HCT116 (cell line): Measurements from ENCODE around the gene TMA16. TPM values are rescaled to one million over a fixed set of nuclear protein-coding genes. Genes with fewer than 3 reads are reported as not detected.
A peak's percentile ranks its signal among the peaks of the same experiment; 100 is the strongest.

Source experiments
- ATAC-seq: fragments of 200-7000 bp; cut with Tn5 transposase; 2 replicates; pipeline ENCODE4 v1.9.1; 2020; ENCODE audit warnings: mild to moderate bottlenecking, moderate library complexity
- BruUV-seq: library from RNA; stranded (reverse); fragments of 400-500 nt; replicated peaks from 2 replicates; lab custom pipeline; 2021; lab: Mats Ljungman, UMichigan
- CTCF ChIA-PET: fragments of 300-600 bp; sonication (Branson Sonifier 250); formaldehyde crosslinking; loops from one replicate; lab custom pipeline; 2021; ENCODE audit warnings: antibody characterized with exemption; lab: Charles Lee
- POLR2A ChIA-PET: fragments of 300-600, 350-600 bp; sonication (Branson Sonifier 250); formaldehyde crosslinking; loops from one replicate; lab custom pipeline; 2021; ENCODE audit warnings: antibody characterized with exemption; lab: Charles Lee
- RAD21 ChIA-PET, 2 experiments: fragments of 300-600 bp; sonication (Branson Sonifier 250); formaldehyde crosslinking; loops; one replicate each; lab custom pipeline; 2023; ENCODE audit warnings: low total read pairs in 2 of 2; ENCODE audit not compliant: uncharacterized antibody in 2 of 2, unreplicated experiment in 2 of 2, low non-redundant PET in 1 of 2; lab: Charles Lee
- DNase-seq: peaks from one replicate; pipeline ENCODE4 v3.0.0-alpha.2; 2010; ENCODE audit warnings: low read depth, low spot score
- H2AFZ ChIP-seq: fragments of 200-600 bp; shearing (Covaris generic), sonication (generic); 2 replicates; pipeline ENCODE4 v1.6.1; 2017; ENCODE audit warnings: low read depth, mixed run types, mixed read lengths, antibody characterized with exemption, low read length; ENCODE audit not compliant: poor library complexity, severe bottlenecking
- H3K27ac ChIP-seq: 2 replicates; pipeline ENCODE4 v1.5.1; 2012; ENCODE audit warnings: low read depth, low read length
- H3K27me3 ChIP-seq: fragments of 200-600 bp; sonication (generic); 2 replicates; pipeline ENCODE4 v1.6.1; 2016; ENCODE audit warnings: mixed run types, low read length, mixed read lengths; ENCODE audit not compliant: insufficient read depth
- H3K36me3 ChIP-seq, 2 experiments: fragments of 200-500 bp in 1 of 2; fragments of 200-600 bp in 1 of 2; sonication (Bioruptor generic) in 1 of 2; sonication (generic) in 1 of 2; 2 replicates each; pipeline versions ENCODE4 v1.5.1 to v1.6.1; 2014 to 2016; ENCODE audit warnings: low read length in 2 of 2, inconsistent platforms in 1 of 2, mixed read lengths in 1 of 2, mixed run types in 1 of 2; ENCODE audit not compliant: insufficient read depth in 2 of 2, control insufficient read depth in 1 of 2
- H3K4me1 ChIP-seq, 2 experiments: fragments of 200-600 bp in 1 of 2; sonication (generic) in 1 of 2; 2 replicates each; pipeline versions ENCODE4 v1.5.1 to v1.6.1; 2012 to 2017; ENCODE audit warnings: low read length in 2 of 2, inconsistent platforms in 1 of 2, mild to moderate bottlenecking in 1 of 2, mixed read lengths in 1 of 2, mixed run types in 1 of 2, moderate library complexity in 1 of 2; ENCODE audit not compliant: insufficient read depth in 2 of 2, control insufficient read depth in 1 of 2
- H3K4me2 ChIP-seq: fragments of 200-600 bp; sonication (generic); 2 replicates; pipeline ENCODE4 v1.6.1; 2017; ENCODE audit warnings: mixed run types, low read length, mixed read lengths
- H3K4me3 ChIP-seq, 2 experiments: fragments of 200-600 bp in 1 of 2; sonication (generic) in 1 of 2; replicated peaks in 1 of 2; 2 replicates each; pipeline ENCODE4 v1.5.1; 2011 to 2016; ENCODE audit warnings: low read length in 2 of 2, control low read depth in 1 of 2, low read depth in 1 of 2, mild to moderate bottlenecking in 1 of 2, mixed read lengths in 1 of 2, mixed run types in 1 of 2
- H3K79me2 ChIP-seq: fragments of 200-600 bp; sonication (generic); 2 replicates; pipeline ENCODE4 v1.6.1; 2017; ENCODE audit warnings: mild to moderate bottlenecking, mixed run types, low read length, moderate library complexity, mixed read lengths; ENCODE audit not compliant: insufficient read depth
- H3K9ac ChIP-seq: fragments of 200-600 bp; sonication (generic); 2 replicates; pipeline ENCODE4 v1.6.1; 2016; ENCODE audit warnings: low read length, mixed read lengths
- H3K9me2 ChIP-seq: fragments of 200-600 bp; sonication (generic), shearing (Covaris generic); 2 replicates; pipeline ENCODE4 v1.6.1; 2017; ENCODE audit warnings: mixed run types, mild to moderate bottlenecking, moderate library complexity; ENCODE audit not compliant: insufficient read depth
- H3K9me3 ChIP-seq, 2 experiments: fragments of 200-500 bp in 1 of 2; fragments of 200-600 bp in 1 of 2; sonication (Bioruptor generic) in 1 of 2; sonication (generic) in 1 of 2; 2 replicates each; pipeline ENCODE4 v1.6.1; 2014 to 2017; ENCODE audit warnings: low read length in 2 of 2, mixed read lengths in 2 of 2, inconsistent platforms in 1 of 2, low read depth in 1 of 2, mild to moderate bottlenecking in 1 of 2, mixed run types in 1 of 2, moderate library complexity in 1 of 2; ENCODE audit not compliant: control insufficient read depth in 1 of 2, insufficient read depth in 1 of 2
- H4K20me1 ChIP-seq: fragments of 200-600 bp; sonication (generic), shearing (Covaris generic); 2 replicates; pipeline ENCODE4 v1.6.1; 2017; ENCODE audit warnings: mixed run types, mild to moderate bottlenecking, moderate library complexity; ENCODE audit not compliant: insufficient read depth
- ATF3 ChIP-seq: IDR thresholded peaks from 2 replicates; pipeline ENCODE4 v1.6.1; 2012
- CBX3 ChIP-seq: IDR thresholded peaks from 2 replicates; pipeline ENCODE4 v1.6.1; 2012; ENCODE audit warnings: low read depth
- EGR1 ChIP-seq: IDR thresholded peaks from 2 replicates; pipeline ENCODE4 v1.6.1; 2012; ENCODE audit warnings: low read depth
- ELF1 ChIP-seq: IDR thresholded peaks from 2 replicates; pipeline ENCODE4 v1.6.1; 2012; ENCODE audit warnings: low read depth, borderline replicate concordance
- EZH2phosphoT487 ChIP-seq: fragments of 200-600 bp; IDR thresholded peaks from 2 replicates; pipeline ENCODE4 v1.6.1; 2018; ENCODE audit warnings: antibody characterized with exemption, borderline replicate concordance
- FOSL1 ChIP-seq: IDR thresholded peaks from 2 replicates; pipeline ENCODE4 v1.6.1; 2012; ENCODE audit warnings: low read depth
- JUND ChIP-seq: IDR thresholded peaks from 2 replicates; pipeline ENCODE4 v1.6.1; 2012
- RAD21 ChIP-seq: IDR thresholded peaks from 2 replicates; pipeline ENCODE4 v1.6.1; 2012; ENCODE audit warnings: low read depth, mild to moderate bottlenecking
- SIN3A ChIP-seq: IDR thresholded peaks from 2 replicates; pipeline ENCODE4 v1.6.1; 2012; ENCODE audit warnings: low read depth
- TCF7L2 ChIP-seq: IDR thresholded peaks from 2 replicates; pipeline ENCODE4 v1.7.0; 2011; ENCODE audit warnings: borderline replicate concordance, inconsistent platforms; ENCODE audit not compliant: insufficient read depth, insufficient read length; ENCODE audit errors: extremely low read depth
- ZFX ChIP-seq: fragments of 450-650 bp; IDR thresholded peaks from 2 replicates; pipeline ENCODE4 v1.6.1; 2017
- ZNF274 ChIP-seq: fragments of 200-500 bp; sonication (Bioruptor generic); IDR thresholded peaks from 2 replicates; pipeline ENCODE4 v1.6.1; 2014; ENCODE audit warnings: mild to moderate bottlenecking, low read depth, low read length, inconsistent platforms
- intact Hi-C: fragments of 100-400 bp; cut with micrococcal nuclease; formaldehyde crosslinking; loops from 2 replicates; pipeline ENCODE4 v1.10.0; 2022
- total RNA-seq: library from RNA; stranded (reverse); gene quantifications from one replicate; pipeline ENCODE4 v1.2.1, GENCODE V29; 2021; ENCODE audit not compliant: unreplicated experiment
- TF ChIP-seq, protein P1 (sequence below), 3 experiments: fragments of 200-600 bp in 1 of 3; sonication (generic) in 1 of 3; IDR thresholded peaks in 2 of 3; conservative IDR thresholded peaks in 1 of 3; 2 replicates each; pipeline ENCODE4 v1.5.1; 2012 to 2017; ENCODE audit warnings: low read depth in 2 of 3, low read length in 2 of 3, antibody characterized with exemption in 1 of 3, borderline replicate concordance in 1 of 3, control low read depth in 1 of 3, mild to moderate bottlenecking in 1 of 3, mixed read lengths in 1 of 3, mixed run types in 1 of 3, moderate library complexity in 1 of 3; ENCODE audit not compliant: insufficient read depth in 1 of 3
- TF ChIP-seq, protein P2 (sequence below): IDR thresholded peaks from 2 replicates; pipeline ENCODE4 v1.6.1; 2011; ENCODE audit warnings: mild to moderate bottlenecking, low read length, moderate library complexity; ENCODE audit not compliant: insufficient replicate concordance; ENCODE audit errors: extremely low read depth
- TF ChIP-seq, protein P3 (sequence below): IDR thresholded peaks from 2 replicates; pipeline ENCODE4 v1.6.1; 2012

TMA16 gene
- total RNA-seq, 1 experiment from 2014 or later, result 52.7 TPM

GRCh38 chr4:163566257-163566796 lies 71.8 kb downstream of the TMA16 start:
- ChIA-PET CTCF (no interaction called here), RAD21 (no interaction called here), POLR2A (no interaction called here)
- H3K4me1 ChIP-seq, result no peaks in the 10 kb centered on the region
- H3K36me3 ChIP-seq, result no peaks in the 10 kb centered on the region
- no peak overlapping the region for H3K4me3 ChIP-seq
- no peaks in the 10 kb centered on the region for H3K79me2 ChIP-seq
- H2AFZ ChIP-seq, result no peak overlapping the region
- TF ChIP-seq CBX3 (no peak), EGR1 (no peak), ZFX (no peak), TCF7L2 (no peak), ZNF274 (no peak), EZH2phosphoT487 (no peak), SIN3A (no peak), JUND (no peak), FOSL1 (no peak), ELF1 (no peak), RAD21 (no peak), ATF3 (no peak)
- TF ChIP-seq, protein P1, sequence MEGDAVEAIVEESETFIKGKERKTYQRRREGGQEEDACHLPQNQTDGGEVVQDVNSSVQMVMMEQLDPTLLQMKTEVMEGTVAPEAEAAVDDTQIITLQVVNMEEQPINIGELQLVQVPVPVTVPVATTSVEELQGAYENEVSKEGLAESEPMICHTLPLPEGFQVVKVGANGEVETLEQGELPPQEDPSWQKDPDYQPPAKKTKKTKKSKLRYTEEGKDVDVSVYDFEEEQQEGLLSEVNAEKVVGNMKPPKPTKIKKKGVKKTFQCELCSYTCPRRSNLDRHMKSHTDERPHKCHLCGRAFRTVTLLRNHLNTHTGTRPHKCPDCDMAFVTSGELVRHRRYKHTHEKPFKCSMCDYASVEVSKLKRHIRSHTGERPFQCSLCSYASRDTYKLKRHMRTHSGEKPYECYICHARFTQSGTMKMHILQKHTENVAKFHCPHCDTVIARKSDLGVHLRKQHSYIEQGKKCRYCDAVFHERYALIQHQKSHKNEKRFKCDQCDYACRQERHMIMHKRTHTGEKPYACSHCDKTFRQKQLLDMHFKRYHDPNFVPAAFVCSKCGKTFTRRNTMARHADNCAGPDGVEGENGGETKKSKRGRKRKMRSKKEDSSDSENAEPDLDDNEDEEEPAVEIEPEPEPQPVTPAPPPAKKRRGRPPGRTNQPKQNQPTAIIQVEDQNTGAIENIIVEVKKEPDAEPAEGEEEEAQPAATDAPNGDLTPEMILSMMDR (IDR thresholded peaks at IDR 0.05 in 2 of 3, conservative IDR thresholded peaks at IDR 0.05 in 1 of 3; ENCODE audit: borderline replicate concordance in 1 of 3, insufficient read depth in 1 of 3, low read depth in 2 of 3, low read length in 2 of 3), result no peak
- TF ChIP-seq, protein P2, sequence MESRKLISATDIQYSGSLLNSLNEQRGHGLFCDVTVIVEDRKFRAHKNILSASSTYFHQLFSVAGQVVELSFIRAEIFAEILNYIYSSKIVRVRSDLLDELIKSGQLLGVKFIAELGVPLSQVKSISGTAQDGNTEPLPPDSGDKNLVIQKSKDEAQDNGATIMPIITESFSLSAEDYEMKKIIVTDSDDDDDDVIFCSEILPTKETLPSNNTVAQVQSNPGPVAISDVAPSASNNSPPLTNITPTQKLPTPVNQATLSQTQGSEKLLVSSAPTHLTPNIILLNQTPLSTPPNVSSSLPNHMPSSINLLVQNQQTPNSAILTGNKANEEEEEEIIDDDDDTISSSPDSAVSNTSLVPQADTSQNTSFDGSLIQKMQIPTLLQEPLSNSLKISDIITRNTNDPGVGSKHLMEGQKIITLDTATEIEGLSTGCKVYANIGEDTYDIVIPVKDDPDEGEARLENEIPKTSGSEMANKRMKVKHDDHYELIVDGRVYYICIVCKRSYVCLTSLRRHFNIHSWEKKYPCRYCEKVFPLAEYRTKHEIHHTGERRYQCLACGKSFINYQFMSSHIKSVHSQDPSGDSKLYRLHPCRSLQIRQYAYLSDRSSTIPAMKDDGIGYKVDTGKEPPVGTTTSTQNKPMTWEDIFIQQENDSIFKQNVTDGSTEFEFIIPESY, result no peak
- TF ChIP-seq, protein P3, sequence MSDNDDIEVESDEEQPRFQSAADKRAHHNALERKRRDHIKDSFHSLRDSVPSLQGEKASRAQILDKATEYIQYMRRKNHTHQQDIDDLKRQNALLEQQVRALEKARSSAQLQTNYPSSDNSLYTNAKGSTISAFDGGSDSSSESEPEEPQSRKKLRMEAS, result no peak
- H3K9ac ChIP-seq, result no peak overlapping the region
- no peak for DNase-seq
- H3K9me3 ChIP-seq, result no peaks in the 10 kb centered on the region
- intact Hi-C loops, result no loop called here
- no peak overlapping the region for H3K4me2 ChIP-seq
- H3K27me3 ChIP-seq, result no peaks in the 10 kb centered on the region
- no peaks in the 10 kb centered on the region for H3K9me2 ChIP-seq
- ATAC-seq, result peak; percentile 36; the same call in 1 of the 2 replicates
- no TSS peak for BruUV-seq
- no peaks in the 10 kb centered on the region for H4K20me1 ChIP-seq
- no peak overlapping the region for H3K27ac ChIP-seq
